GM21619 (cell line): Measurements from ENCODE around the gene LSS.
"Not testable (repeated sequence)": the region's sequence is repeated elsewhere in the genome, so short reads cannot be mapped to it uniquely, and the experiment has no call there.

Source experiments
- ATAC-seq: cut with Tn5 transposase; IDR thresholded peaks from one replicate; pipeline ENCODE4 v1.9.1; 2021; ENCODE audit not compliant: unreplicated experiment

Gene LSS

GRCh38 chr21:46171996-46172862 lies 56.3 kb downstream of the LSS start:
- no peak for ATAC-seq

- ATAC-seq, result no peak
Measured at GRCh38 chr21:46171585-46171984, 57.0 kb downstream of the LSS start.

DNA sequence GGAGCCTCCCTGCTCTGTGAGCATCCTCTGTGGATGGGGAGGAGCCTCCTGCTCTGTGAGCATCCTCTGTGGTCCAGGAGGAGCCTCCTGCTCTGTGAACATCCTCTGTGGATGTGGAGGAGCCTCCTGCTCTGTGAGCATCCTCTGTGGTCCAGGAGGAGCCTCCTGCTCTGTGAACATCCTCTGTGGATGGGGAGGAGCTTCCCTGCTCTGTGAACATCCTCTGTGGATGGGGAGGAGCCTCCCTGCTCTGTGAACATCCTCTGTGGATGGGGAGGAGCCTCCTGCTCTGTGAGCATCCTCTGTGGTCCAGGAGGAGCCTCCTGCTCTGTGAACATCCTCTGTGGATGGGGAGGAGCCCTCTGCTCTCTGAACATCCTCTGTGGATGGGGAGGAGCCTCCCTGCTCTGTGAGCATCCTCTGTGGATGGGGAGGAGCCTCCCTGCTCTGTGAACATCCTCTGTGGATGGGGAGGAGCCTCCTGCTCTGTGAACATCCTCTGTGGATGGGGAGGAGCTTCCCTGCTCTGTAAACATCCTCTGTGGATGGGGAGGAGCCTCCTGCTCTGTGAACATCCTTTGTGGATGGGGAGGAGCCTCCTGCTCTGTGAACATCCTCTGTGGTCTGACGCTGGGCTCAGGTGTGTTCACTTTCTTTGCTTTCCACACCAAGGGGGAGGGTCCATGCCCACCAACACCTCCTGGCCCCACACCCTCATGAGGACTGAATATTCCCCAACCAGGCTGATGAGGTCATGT lies 58.0 kb downstream of the LSS start:
- not testable (repeated sequence) for ATAC-seq

DNA sequence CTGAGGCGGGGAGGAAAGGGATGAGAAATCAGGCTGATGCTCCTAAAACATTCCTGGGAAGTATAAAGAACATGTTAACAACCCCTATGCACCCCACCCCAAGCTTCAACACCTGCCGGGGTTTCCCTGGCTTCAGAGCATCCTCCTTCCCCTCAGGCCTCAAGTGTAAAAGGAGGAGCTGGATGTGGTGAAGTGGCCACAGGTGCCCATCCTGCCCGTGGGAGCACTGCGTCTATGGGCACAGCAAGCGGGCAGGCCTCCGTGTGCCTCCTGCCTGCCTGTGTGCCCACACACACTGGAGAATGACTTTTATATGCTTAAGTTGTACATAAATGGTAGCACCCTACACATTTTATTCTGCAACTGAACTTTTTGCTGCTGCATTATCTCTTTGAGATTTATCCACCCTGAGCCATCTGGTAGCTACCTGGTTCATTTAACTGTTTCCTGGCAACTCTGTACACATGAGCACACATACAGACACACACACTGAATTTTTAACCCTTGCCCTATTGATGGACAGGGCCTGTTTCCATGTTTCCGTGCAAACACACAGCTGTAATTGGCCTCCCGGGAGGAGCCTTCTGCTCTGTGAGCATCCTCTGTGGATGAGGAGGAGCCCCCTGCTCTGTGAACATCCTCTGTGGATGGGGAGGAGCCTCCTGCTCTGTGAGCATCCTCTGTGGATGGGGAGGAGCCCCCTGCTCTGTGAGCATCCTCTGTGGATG lies 59.8 kb downstream of the LSS start:
- ATAC-seq, result no peak

GRCh38 chr21:46168238-46168637 lies 60.3 kb downstream of the LSS start:
- no peak for ATAC-seq

GRCh38 chr21:46165098-46165497 lies 63.5 kb downstream of the LSS start:
- ATAC-seq, result no peak

DNA sequence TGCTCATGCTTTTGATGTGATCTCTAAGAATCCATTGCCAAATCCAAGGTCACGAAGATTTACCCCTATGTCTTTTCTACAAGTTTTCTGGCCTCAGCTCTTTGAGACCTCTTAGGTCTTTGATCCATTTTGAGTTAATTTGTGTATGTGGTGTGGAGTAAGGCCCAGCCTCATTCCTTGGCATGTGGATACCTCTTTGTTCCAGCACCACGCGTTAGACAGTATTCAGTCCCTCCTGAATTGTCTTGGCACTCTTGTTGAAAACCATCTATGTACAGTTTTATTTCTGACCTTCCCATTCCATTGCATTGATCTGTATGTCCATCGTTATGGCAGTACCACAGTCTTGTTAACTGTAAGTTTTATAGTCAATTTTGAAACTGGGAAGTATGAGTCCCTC lies 65.2 kb downstream of the LSS start:
- no peak for ATAC-seq

- ATAC-seq, result no peak
Measured at GRCh38 chr21:46161633-46162592, 66.7 kb downstream of the LSS start.

GRCh38 chr21:46160907-46161632 lies 67.5 kb downstream of the LSS start:
- no peak for ATAC-seq

DNA sequence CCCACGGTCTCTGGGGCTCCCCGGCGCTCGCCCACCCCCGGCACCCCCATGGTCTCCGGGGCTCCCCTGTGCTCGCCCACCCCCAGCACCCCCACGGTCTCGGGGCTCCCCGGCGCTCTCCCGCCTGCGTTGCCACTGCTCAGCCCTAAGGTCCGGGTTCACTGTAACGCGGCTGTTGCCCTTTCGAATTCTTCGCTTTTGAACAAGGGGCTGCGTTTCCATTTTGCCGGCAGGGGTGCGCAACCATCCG lies 68.0 kb downstream of the LSS start:
- no peak for ATAC-seq

DNA sequence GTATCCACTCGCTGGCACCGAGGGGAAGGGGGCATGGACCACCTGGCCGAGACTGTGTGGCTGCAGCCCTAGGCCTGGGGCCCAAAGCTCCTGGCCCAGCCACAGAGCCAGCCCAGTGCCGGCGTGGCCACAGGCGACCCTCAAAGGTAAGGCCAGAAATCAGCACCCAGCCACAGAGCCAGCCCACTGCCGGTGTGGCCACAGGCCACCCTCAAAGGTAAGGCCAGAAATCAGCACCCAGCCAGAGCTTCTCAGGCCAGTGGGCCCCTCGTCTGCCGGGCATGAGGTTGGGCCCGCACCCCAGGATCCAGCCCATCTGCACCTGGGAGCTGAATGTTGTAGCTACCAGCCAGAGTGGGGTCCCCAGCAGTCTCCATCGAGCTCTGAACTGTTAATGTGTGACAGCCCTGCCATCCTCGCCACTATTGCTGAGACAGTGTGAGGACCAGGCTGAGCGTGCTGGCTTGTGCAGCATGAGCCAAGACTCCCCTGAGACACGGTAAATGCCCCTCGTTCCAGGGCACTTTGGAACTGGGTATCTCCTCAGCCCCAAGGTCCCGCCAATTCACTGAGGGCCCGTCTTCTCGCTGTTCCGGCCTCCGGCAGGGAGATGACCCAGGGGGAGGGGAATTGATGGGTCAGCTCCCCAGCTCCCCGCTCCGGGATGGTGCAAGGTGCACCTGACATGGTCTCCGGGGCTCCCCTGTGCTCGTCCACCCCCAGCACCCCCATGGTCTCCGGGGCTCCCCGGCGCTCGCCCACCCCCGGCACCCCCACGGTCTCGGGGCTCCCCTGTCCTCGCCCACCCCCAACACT lies 68.5 kb downstream of the LSS start:
- no peak for ATAC-seq

DNA sequence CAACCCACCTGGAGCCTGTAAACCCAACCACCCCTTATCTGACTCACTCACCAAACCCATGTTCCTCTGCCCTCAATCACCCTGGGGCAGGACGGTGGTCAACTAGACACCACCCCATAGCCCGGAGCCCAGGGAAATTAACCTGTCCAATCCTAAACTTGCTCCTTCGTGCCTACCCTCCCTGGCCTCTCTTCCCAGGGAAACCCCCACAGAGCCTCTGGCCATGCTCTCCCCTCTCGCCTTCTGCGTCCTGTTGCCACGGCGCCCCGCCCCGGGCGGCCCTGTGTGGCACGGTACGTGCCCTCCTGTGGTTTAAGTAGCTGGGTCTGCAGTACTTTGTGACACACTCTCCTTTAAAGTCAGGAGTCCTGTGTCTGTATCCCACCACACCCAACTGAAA lies 69.2 kb downstream of the LSS start:
- no peak for ATAC-seq

DNA sequence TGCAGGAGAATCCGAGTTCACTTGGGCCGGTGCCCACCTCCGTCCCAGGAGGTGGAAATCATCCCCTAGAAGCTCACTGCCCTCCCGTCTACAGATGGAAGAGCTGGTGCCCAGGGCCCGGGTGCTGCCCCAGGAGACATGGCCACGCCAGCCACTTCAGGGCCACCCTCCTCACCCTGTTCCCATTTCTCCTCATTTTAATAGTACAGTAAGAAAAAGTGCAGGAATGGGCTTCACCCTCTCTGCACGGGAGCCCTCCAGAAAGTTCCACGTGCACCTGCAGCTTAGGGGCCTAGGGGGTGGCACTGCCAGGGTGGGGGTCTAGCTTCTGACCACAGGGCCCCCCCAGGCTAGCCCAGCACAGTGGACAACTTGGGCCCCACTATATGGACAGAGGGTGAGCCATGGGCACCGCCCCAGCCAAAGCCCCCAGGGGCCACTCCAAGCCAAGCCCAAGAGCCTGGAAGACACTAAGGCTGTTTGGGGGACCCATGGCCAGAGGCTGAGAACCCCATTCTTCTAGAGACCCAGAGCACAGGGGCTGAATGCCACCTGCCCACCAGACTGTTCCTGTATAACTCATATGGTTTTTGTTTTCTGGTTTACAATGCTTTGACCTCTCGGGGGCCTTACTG lies 69.8 kb downstream of the LSS start:
- no peak for ATAC-seq

GRCh38 chr21:46157987-46158451 lies 70.6 kb downstream of the LSS start:
- no peak for ATAC-seq

- no peak for ATAC-seq
Measured at GRCh38 chr21:46157396-46157986, 71.1 kb downstream of the LSS start.

- no peak for ATAC-seq
Measured at GRCh38 chr21:46156678-46157077, 71.9 kb downstream of the LSS start.

DNA sequence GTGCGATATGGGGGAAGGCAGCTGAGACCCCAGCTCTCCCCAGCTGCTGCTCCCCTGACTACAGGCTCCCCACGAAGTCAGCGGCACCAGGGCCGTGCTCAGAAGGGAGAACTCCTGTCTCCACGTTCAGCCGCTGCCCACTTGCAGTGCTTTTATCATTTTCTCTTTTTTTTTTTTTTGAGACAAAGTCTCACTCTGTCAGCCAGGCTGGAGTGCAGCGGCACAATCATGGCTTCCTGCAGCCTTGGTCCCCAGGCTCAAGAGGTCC lies 72.3 kb downstream of the LSS start:
- no peak for ATAC-seq

GRCh38 chr21:46155514-46156377 lies 72.8 kb downstream of the LSS start, which contains the start of gene FTCD:
Gene FTCD, minus strand, starts transcription at chr21:46155579. Its CDS starts 56 bp downstream, at chr21:46155523.
- no peak for ATAC-seq
